HL-60 (cell line): Measurements from ENCODE around the gene EBLN2.
A peak's percentile ranks its signal among the peaks of the same experiment; 100 is the strongest.

Experiments used
- DNase-seq, 2 experiments: peaks; one replicate each; pipeline ENCODE4 v3.0.0-alpha.2; 2010 to 2020; ENCODE audit warnings: low read depth in 1 of 2, low spot score in 1 of 2
- H3K27ac ChIP-seq: fragments of 250-450 bp; sonication (Bioruptor Pico); replicated peaks from 2 replicates; pipeline ENCODE4 v1.5.1; 2020; ENCODE audit warnings: mild to moderate bottlenecking, moderate library complexity
- H3K27me3 ChIP-seq: fragments of 250-450 bp; sonication (Bioruptor Pico); 2 replicates; pipeline ENCODE4 v1.5.1; 2021; ENCODE audit warnings: mild to moderate bottlenecking, moderate library complexity; ENCODE audit not compliant: insufficient read depth, poor library complexity, severe bottlenecking
- H3K4me3 ChIP-seq: replicated peaks from 2 replicates; pipeline ENCODE4 v1.5.1; 2011; ENCODE audit warnings: mild to moderate bottlenecking, control low read depth, low read length; ENCODE audit not compliant: insufficient read depth
- GABPA ChIP-seq: IDR thresholded peaks from 2 replicates; pipeline ENCODE4 v1.6.1; 2012; ENCODE audit warnings: low read depth
- POLR2AphosphoS5 ChIP-seq: IDR thresholded peaks from 2 replicates; pipeline ENCODE4 v1.6.1; 2012; ENCODE audit warnings: low read depth
- SPI1 ChIP-seq: IDR thresholded peaks from 2 replicates; pipeline ENCODE4 v1.6.1; 2012; ENCODE audit warnings: low read depth, mild to moderate bottlenecking, borderline replicate concordance
- TF ChIP-seq, protein P1 (sequence below): IDR thresholded peaks from one replicate; pipeline ENCODE4 v1.5.1; 2011; ENCODE audit warnings: low read length, control low read depth, inconsistent platforms; ENCODE audit not compliant: insufficient read depth
- TF ChIP-seq, protein P2 (sequence below): IDR thresholded peaks from 2 replicates; pipeline ENCODE4 v1.6.1; 2012; ENCODE audit warnings: low read depth; ENCODE audit not compliant: insufficient replicate concordance

Gene EBLN2

DNA sequence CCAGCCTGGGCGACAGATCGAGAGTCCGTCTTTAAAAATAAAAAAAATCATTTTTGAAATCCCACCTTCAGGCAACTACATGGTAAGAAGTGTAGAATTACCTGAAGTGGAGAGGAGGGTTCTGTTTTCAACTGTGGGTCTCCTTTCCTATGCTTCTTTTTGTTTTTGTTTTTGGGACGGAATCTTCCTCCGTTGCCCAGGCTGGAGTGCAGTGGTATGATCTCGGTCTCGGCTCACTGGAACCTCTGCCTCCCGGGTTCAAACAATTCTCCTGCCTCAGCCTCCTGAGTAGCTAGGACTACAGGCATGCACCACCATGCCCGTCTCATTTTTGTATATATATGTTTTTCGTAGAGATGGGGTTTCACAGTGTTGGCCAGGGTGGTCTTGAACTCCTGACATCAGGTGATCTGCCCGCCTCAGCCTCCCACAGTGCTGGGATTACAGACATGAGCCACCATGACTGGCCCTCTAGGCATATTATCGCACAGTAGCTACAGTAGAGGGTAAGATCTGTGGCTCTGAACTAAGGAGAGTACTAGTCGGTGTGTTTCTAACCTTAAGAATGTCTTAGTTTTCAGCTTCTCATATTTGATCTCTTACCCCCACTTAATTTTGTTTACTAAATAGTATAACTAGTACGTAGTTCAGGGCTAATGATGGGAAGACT is 8.5 kb downstream of the EBLN2 start:
- DNase-seq = no peak
- Histone ChIP-seq H3K27ac (no peak overlapping the region), H3K27me3 (no peaks in the 10 kb centered on the region), H3K4me3 (no peak overlapping the region)
- TF ChIP-seq, protein P1, sequence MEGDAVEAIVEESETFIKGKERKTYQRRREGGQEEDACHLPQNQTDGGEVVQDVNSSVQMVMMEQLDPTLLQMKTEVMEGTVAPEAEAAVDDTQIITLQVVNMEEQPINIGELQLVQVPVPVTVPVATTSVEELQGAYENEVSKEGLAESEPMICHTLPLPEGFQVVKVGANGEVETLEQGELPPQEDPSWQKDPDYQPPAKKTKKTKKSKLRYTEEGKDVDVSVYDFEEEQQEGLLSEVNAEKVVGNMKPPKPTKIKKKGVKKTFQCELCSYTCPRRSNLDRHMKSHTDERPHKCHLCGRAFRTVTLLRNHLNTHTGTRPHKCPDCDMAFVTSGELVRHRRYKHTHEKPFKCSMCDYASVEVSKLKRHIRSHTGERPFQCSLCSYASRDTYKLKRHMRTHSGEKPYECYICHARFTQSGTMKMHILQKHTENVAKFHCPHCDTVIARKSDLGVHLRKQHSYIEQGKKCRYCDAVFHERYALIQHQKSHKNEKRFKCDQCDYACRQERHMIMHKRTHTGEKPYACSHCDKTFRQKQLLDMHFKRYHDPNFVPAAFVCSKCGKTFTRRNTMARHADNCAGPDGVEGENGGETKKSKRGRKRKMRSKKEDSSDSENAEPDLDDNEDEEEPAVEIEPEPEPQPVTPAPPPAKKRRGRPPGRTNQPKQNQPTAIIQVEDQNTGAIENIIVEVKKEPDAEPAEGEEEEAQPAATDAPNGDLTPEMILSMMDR = no peak
- TF ChIP-seq GABPA (no peak), POLR2AphosphoS5 (no peak), SPI1 (no peak)
- TF ChIP-seq, protein P2, sequence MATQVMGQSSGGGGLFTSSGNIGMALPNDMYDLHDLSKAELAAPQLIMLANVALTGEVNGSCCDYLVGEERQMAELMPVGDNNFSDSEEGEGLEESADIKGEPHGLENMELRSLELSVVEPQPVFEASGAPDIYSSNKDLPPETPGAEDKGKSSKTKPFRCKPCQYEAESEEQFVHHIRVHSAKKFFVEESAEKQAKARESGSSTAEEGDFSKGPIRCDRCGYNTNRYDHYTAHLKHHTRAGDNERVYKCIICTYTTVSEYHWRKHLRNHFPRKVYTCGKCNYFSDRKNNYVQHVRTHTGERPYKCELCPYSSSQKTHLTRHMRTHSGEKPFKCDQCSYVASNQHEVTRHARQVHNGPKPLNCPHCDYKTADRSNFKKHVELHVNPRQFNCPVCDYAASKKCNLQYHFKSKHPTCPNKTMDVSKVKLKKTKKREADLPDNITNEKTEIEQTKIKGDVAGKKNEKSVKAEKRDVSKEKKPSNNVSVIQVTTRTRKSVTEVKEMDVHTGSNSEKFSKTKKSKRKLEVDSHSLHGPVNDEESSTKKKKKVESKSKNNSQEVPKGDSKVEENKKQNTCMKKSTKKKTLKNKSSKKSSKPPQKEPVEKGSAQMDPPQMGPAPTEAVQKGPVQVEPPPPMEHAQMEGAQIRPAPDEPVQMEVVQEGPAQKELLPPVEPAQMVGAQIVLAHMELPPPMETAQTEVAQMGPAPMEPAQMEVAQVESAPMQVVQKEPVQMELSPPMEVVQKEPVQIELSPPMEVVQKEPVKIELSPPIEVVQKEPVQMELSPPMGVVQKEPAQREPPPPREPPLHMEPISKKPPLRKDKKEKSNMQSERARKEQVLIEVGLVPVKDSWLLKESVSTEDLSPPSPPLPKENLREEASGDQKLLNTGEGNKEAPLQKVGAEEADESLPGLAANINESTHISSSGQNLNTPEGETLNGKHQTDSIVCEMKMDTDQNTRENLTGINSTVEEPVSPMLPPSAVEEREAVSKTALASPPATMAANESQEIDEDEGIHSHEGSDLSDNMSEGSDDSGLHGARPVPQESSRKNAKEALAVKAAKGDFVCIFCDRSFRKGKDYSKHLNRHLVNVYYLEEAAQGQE = no peak

DNA sequence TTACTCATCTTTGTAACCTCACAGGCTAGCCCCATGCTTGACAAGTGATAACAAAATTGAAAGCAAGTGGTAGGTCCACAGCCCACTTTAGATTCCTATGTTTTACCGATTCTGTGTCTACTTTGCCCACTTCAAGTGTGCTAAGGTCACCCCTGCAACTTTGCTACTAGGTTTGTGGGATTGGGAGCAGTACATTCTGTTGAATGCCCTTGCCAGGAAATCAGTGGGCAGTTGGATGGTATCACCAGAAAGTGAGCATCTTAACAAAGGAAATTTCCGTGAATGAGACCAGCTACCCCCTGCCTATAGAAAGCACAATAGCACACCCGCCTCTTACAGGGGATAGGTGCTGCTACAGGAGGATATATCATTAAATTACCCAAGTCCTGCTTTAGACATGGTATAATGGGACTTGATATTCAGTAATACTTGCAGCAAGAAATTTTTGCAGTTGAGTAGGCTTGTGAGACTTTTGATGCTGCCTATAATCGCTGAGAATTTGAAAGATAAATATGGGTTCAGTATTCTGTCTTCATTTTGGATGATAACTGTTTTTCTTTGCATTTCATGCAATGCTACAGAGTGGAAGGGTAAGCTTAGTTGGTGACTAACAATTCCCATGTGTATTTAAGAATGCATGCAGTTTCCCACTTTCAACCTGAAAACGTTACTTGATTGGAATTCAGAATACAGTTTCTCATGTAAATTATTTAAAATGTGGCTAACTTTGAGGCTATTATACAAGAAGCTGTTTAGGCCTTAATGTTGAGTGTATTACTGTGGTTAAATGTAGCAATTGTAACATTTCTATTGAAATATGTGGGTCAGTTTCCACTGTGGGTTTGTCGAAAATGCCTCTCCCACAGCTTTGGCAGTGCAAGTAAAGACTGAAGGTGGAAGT is 9.5 kb downstream of the EBLN2 start:
- TF ChIP-seq SPI1 (no peak), POLR2AphosphoS5 (peak; percentile 28; the same call in 1 of the 2 replicates)
- TF ChIP-seq, protein P1 = no peak
- TF ChIP-seq, protein P2 = no peak
- Histone ChIP-seq H3K27me3 (no peaks in the 10 kb centered on the region), H3K27ac (no peak overlapping the region), H3K4me3 (no peak overlapping the region)
- DNase-seq = peak; percentile 35 to 41

DNA sequence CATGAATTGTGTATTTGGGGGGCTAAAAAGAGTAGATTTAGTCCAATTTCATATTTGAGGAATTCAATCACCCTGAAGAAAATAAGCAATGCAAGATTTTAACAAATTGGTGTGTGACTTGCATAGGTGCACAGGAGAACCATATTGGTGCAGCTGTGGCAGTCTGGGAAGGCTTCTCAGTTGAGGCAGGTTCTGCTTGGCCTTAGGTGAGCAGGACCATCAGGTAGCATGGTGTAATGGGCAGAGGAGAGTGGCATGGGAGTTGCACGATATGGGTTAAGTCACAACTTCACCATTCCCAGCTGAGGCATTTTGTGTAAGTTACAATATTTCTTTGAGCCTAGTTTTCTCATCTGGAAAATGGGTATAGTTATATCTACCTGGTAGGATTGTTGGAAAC is 10.5 kb downstream of the EBLN2 start:
- Histone ChIP-seq H3K27me3 (no peaks in the 10 kb centered on the region), H3K27ac (no peak overlapping the region), H3K4me3 (no peak overlapping the region)
- no peak for DNase-seq
- TF ChIP-seq, protein P1 = no peak
- no peak for TF ChIP-seq GABPA
- TF ChIP-seq SPI1 = no peak
- TF ChIP-seq POLR2AphosphoS5 = no peak
